ENCODE results near the gene MEX3A.
A peak's percentile ranks its signal among the peaks of the same experiment; 100 is the strongest.
"Not testable (repeated sequence)": the region's sequence is repeated elsewhere in the genome, so short reads cannot be mapped to it uniquely, and the experiment has no call there.

Gene MEX3A

GRCh38 chr1:156117414-156118176 is 35.3 kb upstream of the MEX3A start:
- DNase-seq: no peak

GRCh38 chr1:156116731-156117130 is 34.5 kb upstream of the MEX3A start:
- not testable (repeated sequence) for DNase-seq

GRCh38 chr1:156115514-156116374 is 33.5 kb upstream of the MEX3A start:
- DNase-seq: no peak

- peak; percentile 34 for DNase-seq
These were observed 32.8 kb upstream of the MEX3A start for GRCh38 chr1:156114919-156115513.

GRCh38 chr1:156114101-156114918 is 32.0 kb upstream of the MEX3A start, which contains the start of gene LMNA:
Gene LMNA (plus strand): TSS chr1:156114711. CDS start chr1:156114919, 208 bp downstream.
- peak; percentile 75 for DNase-seq

- no peak for DNase-seq
These were observed 31.2 kb upstream of the MEX3A start for GRCh38 chr1:156113282-156113950.

GRCh38 chr1:156112276-156113137 is 30.2 kb upstream of the MEX3A start:
- no peak for DNase-seq

- DNase-seq: no peak
These were observed 29.2 kb upstream of the MEX3A start for GRCh38 chr1:156111355-156111962.

GRCh38 chr1:156110252-156110651 is 28.0 kb upstream of the MEX3A start:
- no peak for DNase-seq

- no peak for DNase-seq
These were observed 26.5 kb upstream of the MEX3A start for GRCh38 chr1:156108664-156109241.

GRCh38 chr1:156108057-156108456 is 25.8 kb upstream of the MEX3A start:
- no peak for DNase-seq

GRCh38 chr1:156106624-156107488 is 24.6 kb upstream of the MEX3A start:
- DNase-seq: no peak

GRCh38 chr1:156104861-156105832 is 22.9 kb upstream of the MEX3A start:
- DNase-seq: no peak

GRCh38 chr1:156104065-156104810 is 22.0 kb upstream of the MEX3A start:
- DNase-seq: peak; percentile 81

GRCh38 chr1:156103521-156103947 is 21.3 kb upstream of the MEX3A start:
- no peak for DNase-seq

- DNase-seq: no peak
These were observed 20.6 kb upstream of the MEX3A start for GRCh38 chr1:156102633-156103511.

Data from central memory CD4-positive, alpha-beta T cell (primary cell).